Measurements from ENCODE around the gene PUS7.

DNA sequence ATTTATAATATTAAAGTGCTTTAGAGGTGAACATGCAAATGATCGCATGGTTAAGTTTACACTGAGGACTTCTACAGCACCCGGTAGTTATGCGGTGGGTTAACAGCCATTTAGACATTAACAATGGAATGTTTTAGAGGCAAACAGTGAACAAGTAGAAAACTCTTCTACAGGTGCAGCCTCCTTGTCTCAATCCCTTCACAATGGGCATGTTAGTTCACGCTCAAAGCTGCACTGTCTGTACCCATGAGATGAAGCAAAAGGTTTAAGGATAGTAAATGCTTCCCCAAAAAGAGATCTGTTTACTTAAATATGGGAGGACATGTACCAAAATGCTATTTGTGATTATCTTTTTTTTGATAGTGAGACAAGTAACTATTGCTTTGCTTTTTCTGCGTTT, 25.1 kb downstream of the PUS7 start:
- no peak for TF ChIP-seq CTCF (IDR thresholded peaks at IDR 0.05)
- no peak for TF ChIP-seq POLR2AphosphoS5 (IDR thresholded peaks at IDR 0.05; ENCODE audit: low read depth, low read length)
